ENCODE data around the gene NECTIN1.
"Not testable (repeated sequence)": the region's sequence is repeated elsewhere in the genome, so short reads cannot be mapped to it uniquely, and the experiment has no call there.

The NECTIN1 gene

DNA sequence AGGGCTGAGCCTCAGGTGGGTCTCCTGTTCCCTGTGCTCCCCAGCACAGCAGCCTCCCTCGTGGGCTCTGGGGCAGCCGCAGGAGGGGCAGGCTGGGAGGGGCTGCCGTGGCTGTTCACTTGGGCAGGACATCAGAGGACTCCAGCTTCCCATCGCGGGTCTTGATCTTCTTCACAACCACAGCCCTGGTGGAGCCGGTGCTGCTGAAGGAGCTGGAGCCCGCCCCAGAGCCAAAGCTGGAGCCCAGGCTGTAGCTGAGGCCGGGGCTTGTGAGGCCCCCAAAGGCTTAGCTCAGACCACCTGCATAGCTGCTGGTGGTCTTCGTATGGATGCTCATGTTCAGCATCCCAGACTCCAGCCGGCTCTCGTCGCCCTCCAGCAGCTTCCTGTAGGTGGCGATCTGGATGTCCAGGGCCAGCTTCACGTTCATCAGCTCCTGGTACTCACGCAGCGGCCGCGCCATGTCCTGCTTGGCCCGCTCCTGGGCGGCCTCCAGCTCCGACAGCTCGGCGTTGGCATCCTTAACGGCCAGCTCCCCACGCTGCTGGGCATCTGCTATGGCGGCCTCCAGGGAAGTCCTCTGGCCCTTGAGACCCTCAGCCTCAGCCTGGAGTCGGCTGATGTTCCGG, 126.1 kb downstream of the NECTIN1 start:
- H3K27ac ChIP-seq, result no peak overlapping the region
- TF ChIP-seq, protein P1, sequence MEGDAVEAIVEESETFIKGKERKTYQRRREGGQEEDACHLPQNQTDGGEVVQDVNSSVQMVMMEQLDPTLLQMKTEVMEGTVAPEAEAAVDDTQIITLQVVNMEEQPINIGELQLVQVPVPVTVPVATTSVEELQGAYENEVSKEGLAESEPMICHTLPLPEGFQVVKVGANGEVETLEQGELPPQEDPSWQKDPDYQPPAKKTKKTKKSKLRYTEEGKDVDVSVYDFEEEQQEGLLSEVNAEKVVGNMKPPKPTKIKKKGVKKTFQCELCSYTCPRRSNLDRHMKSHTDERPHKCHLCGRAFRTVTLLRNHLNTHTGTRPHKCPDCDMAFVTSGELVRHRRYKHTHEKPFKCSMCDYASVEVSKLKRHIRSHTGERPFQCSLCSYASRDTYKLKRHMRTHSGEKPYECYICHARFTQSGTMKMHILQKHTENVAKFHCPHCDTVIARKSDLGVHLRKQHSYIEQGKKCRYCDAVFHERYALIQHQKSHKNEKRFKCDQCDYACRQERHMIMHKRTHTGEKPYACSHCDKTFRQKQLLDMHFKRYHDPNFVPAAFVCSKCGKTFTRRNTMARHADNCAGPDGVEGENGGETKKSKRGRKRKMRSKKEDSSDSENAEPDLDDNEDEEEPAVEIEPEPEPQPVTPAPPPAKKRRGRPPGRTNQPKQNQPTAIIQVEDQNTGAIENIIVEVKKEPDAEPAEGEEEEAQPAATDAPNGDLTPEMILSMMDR (conservative IDR thresholded peaks at IDR 0.05), result no peak

DNA sequence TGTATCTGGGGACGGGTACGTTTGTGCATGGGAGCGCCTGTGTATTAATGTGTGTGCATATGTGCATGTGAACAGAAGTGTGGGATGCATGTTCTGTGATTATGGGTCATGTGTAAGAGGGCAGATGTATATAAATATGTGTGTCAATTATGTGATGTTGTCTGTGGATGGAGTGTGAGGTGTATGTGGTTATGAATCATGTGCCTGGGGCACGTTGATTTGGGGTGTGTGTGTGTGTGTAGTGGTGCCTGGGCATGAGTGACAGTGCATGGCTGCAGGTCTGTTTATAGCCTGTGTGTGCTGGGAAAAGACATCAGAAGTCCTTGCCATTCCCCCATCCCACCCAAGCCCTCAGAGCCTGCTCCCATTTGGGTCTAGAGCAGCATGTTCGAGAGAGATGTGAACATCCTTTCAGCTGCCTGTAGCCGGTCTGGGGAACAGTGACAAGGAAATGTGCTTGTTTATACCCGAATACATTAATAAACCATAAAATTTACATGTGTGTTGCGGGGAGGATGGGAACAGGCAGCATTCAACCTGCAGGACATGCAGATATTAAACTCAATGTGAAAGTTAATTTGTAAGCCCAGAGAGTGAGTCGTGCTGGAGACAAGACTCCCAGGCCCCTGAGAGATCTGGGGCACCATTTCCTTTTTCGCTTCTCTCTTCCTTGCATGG, 129.0 kb downstream of the NECTIN1 start:
- TF ChIP-seq, protein P1 (conservative IDR thresholded peaks at IDR 0.05), result no peak
- H3K27ac ChIP-seq, result no peak overlapping the region

- not testable (repeated sequence) for H3K27ac ChIP-seq
Measured at GRCh38 chr11:119595941-119596340, 133.1 kb downstream of the NECTIN1 start.

DNA sequence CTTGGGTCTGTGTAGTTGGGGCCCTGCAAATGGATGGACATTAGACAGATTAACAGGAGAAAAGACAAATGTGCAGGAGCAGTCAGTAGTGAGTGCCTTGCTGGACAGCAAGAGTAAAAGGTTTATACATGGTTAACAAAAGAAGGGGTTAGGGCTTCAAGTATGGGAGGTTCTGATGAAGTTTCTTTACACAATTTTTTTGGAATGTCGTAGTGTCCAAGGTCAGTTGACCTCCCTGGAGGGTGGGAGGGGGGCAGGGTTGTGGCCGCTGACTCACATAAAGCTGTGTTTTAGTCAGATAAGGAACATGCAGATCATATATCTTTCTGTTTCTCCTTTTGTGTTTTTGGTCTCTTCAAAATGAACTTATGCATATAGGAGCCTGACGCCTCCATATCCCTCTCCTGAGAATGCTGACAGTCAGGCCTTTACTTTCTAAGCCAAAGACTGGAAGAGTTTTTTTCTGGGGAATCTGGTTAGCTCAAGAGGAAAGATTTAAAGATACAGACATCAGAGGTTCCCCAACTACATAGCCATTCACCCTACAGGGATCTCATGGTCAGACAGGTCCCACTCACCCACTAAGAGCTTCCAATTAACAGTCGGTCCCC, 134.3 kb downstream of the NECTIN1 start:
- TF ChIP-seq, protein P1 (conservative IDR thresholded peaks at IDR 0.05), result no peak
- no peak overlapping the region for H3K27ac ChIP-seq

DNA sequence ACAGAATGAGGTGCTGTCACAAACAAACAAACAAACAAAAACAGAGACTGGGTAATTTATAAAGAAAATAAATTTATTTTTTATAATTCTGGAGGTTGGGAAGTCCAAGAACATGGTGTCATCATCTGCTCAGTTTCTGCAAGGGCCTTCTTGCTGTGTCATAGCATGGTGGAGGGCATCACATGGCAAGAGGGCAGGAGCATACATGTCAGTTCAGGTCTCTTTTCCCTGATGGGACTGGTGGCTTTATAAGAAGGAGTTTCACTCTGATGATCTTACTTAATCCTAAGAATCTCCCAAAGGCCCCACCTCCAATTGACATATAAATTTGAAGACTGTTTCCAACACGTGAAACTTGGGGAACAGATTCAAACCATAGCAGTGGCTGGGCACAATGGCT, 135.7 kb downstream of the NECTIN1 start:
- TF ChIP-seq, protein P1 (conservative IDR thresholded peaks at IDR 0.05), result no peak
- no peak overlapping the region for H3K27ac ChIP-seq

DNA sequence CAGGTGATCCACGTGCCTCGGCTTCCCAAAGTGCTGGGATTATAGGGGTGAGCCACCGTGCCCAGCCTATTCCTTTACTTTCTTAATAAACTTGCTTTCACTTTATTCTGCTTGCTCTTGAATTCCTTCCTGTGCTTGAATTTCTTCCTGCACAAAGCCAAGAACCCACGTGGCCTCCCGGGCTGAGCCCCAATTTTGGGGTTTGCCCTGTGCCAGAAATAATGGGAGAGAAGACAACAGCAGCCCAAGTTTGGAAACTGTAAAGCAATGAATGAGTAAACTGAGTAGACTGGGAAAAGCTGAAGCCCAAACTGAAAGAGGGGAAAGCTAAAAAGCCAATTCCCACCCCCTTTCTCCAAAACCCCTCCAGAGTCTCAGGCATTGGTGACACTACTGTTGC, 136.4 kb downstream of the NECTIN1 start:
- TF ChIP-seq, protein P1 (conservative IDR thresholded peaks at IDR 0.05), result no peak
- H3K27ac ChIP-seq, result no peak overlapping the region

DNA sequence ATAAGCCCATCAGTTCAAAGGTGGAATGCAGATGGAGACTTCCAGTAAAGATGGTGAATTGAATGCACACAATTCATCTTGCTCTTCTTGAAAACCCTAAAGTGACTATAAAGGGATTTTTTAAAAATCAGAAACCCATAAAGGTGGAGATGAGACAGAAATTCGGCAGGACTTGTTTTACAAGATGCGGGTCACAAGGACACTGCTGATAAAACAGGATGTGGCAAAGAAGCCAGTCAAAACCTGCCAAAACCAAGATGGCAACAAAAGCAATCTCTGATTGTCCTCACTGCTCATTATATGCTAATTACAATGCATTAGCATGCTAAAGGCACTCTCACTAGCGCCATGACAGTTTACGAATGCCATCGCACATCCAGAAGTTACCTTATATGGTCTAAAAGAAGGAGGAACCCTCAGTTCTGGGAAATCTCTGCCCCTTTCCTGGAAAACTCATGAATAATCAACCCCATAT, 137.1 kb downstream of the NECTIN1 start:
- TF ChIP-seq, protein P1 (conservative IDR thresholded peaks at IDR 0.05), result no peak
- H3K27ac ChIP-seq, result peak overlapping the region; percentile 2; the same call in 1 of the 2 replicates
